ENCODE data around the gene C1orf167. TPM values are rescaled to one million over a fixed set of nuclear protein-coding genes. Genes with fewer than 3 reads are reported as not detected.
A peak's percentile ranks its signal among the peaks of the same experiment; 100 is the strongest.
"Not testable (repeated sequence)": the region's sequence is repeated elsewhere in the genome, so short reads cannot be mapped to it uniquely, and the experiment has no call there.

Gene C1orf167
- total RNA-seq, 1 donor from 2014 or later = 0.69 TPM

- no peak for DNase-seq
Observed at GRCh38 chr1:11800391-11800755, 38.4 kb downstream of the C1orf167 start.

GRCh38 chr1:11800756-11801433 is 38.9 kb downstream of the C1orf167 start:
- no peak for DNase-seq

GRCh38 chr1:11802616-11802972 is 40.6 kb downstream of the C1orf167 start:
- no peak for DNase-seq

GRCh38 chr1:11802973-11803885 is 41.2 kb downstream of the C1orf167 start:
- peak; percentile 91 for DNase-seq

- not testable (repeated sequence) for DNase-seq
Observed at GRCh38 chr1:11803924-11804665, 42.1 kb downstream of the C1orf167 start.

GRCh38 chr1:11804666-11805421 is 42.9 kb downstream of the C1orf167 start:
- peak; percentile 59 for DNase-seq

- DNase-seq = peak; percentile 98
Observed at GRCh38 chr1:11805422-11806306, 43.7 kb downstream of the C1orf167 start, which contains the start of the genes CLCN6 and MTHFR. Gene CLCN6, plus strand, starts transcription at chr1:11806191. Its CDS starts 72 bp downstream, at chr1:11806263. Gene MTHFR, minus strand, starts transcription at chr1:11805964. Its CDS starts 2,848 bp downstream, at chr1:11803116.

- peak; percentile 68 for DNase-seq
Observed at GRCh38 chr1:11806307-11806936, 44.4 kb downstream of the C1orf167 start.

GRCh38 chr1:11807133-11807532 is 45.1 kb downstream of the C1orf167 start:
- DNase-seq = no peak

GRCh38 chr1:11813021-11813420 is 51.0 kb downstream of the C1orf167 start:
- no peak for DNase-seq

- no peak for DNase-seq
Observed at GRCh38 chr1:11817192-11817591, 55.2 kb downstream of the C1orf167 start.

GRCh38 chr1:11822091-11822490 is 60.1 kb downstream of the C1orf167 start:
- no peak for DNase-seq

GRCh38 chr1:11823366-11824137 is 61.6 kb downstream of the C1orf167 start:
- DNase-seq = no peak

GRCh38 chr1:11825131-11825530 is 63.1 kb downstream of the C1orf167 start:
- DNase-seq = no peak

- no peak for DNase-seq
Observed at GRCh38 chr1:11826946-11827345, 65.0 kb downstream of the C1orf167 start.

GRCh38 chr1:11828511-11828910 is 66.5 kb downstream of the C1orf167 start:
- no peak for DNase-seq

- DNase-seq = no peak
Observed at GRCh38 chr1:11831945-11832725, 70.1 kb downstream of the C1orf167 start.

GRCh38 chr1:11833497-11833896 is 71.5 kb downstream of the C1orf167 start:
- DNase-seq = no peak

- DNase-seq = no peak
Observed at GRCh38 chr1:11833900-11834299, 71.9 kb downstream of the C1orf167 start.

Data from skin of body (tissue), 2 donors.